Measurements from ENCODE around the gene NRSN1.

The NRSN1 gene, protein sequence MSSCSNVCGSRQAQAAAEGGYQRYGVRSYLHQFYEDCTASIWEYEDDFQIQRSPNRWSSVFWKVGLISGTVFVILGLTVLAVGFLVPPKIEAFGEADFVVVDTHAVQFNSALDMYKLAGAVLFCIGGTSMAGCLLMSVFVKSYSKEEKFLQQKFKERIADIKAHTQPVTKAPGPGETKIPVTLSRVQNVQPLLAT

DNA sequence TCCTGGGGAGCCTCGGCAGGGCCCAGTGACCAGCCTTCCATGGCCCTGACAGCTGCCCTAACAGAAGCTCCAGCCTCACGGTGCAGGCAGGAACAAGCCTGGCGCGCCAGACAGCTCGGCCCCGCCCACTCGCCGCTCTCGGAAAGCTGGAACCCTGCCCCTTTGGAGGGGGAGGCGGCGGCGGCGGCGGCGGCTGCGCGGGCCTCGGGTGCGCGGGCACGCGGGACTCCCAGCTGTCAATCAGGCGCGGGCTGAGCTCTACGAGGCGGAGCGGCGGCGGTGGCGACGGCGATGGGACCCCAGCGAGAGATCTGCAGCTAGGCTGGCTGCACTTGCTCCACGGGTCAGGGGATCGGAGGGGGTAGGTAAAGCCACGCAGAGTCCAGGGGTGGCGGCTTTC is at the start of gene NRSN1:
TSS of gene NRSN1 (plus strand) at position 236 of the 400 bp plus-strand sequence. CDS start 8,113 bp downstream, outside the sequence.
- Histone ChIP-seq H3K27ac (no peak within 1 kb of the TSS), H3K4me3 (no peak within 1 kb of the TSS)

DNA sequence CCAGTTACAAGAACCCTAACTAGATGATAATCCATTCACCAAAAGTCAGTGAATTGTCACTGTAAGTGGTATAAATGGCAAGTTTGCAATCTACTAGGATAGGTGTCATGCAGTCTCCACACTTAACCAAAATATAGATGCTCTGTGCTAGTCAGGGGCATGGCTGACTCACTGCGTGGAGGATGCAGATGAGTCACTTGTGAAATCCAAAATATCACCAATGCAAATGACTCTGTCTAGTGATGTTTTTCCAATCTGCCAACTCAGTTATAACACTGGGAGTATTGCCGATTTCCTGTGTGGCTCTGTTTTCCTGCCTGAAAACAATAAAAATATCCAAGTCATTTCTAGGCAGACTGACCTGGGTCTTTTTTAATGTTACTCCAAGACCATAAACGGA is 47.8 kb upstream of the NRSN1 start:
- H3K4me3 ChIP-seq, result no peak overlapping the region
- no peak overlapping the region for H3K27ac ChIP-seq

DNA sequence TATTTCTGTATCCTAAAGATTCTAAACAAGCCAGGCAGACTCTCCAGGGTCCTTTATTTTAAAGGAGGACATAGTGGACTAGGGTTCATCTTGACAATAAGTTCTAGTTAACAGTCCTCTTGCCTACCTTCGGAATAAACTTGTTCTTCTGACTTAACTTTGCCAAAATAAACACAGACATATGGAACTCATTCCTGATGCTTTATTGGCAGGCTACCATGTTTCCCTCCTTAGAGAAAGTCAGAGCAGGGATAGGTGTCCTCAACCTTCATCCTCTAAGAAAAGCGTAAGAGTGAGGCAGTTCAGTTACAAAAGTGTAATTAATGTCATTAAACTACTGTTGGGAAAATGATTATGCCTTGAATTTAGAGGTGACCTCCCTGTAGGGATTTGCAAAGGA is 46.9 kb upstream of the NRSN1 start:
- Histone ChIP-seq H3K27ac (no peak overlapping the region), H3K4me3 (no peak overlapping the region)

DNA sequence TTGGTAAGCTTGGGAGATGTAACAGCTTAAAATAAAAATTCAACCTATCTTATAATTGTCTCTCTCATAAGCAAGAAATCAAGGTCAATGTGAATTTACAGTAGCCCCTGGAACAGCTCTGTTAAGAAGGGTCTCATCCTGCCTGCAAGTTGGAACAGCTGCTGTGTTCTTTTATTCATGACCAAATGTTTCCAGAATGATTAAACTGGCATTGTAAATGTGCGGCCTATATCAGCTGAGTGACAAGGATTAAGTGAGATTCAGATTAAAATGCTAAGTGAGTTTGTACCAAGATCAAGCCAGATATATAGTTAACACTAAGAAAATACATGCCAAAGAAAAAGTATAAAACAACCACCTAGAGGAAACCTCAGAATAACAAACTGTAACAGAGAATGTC is 45.3 kb upstream of the NRSN1 start:
- Histone ChIP-seq H3K4me3 (no peak overlapping the region), H3K27ac (no peak overlapping the region)

DNA sequence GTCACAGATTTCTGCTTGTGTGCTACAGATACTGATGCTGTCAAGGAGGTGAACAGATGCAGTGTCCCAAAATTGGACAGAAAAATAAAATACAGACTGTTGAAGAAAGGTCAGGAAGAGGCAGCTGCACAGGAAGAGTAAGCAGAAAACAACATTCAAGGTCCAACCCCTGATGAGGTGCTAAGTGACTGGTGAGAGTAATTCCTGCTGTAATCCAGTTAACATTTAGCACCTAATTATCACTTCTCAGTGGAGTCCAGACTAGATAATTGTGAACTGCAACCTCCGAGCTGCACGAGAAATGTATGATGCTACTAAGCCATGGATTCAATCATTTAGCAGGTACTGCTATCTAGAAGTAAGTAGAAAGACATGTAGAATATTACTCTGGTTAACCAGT is 36.3 kb upstream of the NRSN1 start:
- no peak overlapping the region for H3K27ac ChIP-seq
- no peak overlapping the region for H3K4me3 ChIP-seq

DNA sequence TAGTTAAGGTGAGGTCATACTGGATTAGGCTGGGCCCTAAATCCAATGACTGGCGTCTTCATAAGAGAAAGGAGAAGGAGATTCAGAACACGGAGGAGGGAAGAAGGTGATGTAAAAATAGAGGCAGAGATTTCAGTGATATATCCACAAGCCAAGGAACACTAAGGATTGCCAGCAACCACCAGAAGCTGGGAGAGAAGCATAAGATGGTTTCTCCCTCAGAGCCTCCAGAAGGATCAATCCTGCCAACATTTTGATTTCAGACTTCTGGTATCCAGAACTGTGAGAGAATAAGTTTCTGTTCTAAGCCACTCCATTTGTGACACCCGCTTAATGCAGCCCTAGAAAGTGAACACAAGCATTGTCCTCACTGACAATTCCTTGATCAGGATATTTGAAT is 33.6 kb upstream of the NRSN1 start:
- no peak overlapping the region for H3K27ac ChIP-seq
- H3K4me3 ChIP-seq, result no peak overlapping the region

DNA sequence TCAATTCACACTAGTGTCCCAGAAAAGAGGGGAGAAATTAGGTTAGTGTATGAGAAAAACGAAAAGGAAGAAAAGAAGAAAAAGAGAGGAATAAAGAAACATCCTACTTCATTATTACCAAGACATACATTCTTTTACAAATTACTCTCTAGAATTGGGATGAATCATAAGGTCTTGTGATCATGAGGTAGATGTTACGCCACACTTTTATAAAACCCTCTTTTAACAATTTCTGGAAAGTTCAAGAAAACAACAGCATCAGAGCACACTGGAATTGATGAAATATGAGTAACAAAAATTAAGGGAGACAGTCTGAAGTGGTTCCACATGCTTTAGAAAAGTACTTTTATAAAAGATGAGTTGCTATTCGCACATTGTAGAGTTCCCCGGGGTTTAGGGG is 32.6 kb upstream of the NRSN1 start:
- H3K4me3 ChIP-seq, result no peak overlapping the region
- H3K27ac ChIP-seq, result no peak overlapping the region

DNA sequence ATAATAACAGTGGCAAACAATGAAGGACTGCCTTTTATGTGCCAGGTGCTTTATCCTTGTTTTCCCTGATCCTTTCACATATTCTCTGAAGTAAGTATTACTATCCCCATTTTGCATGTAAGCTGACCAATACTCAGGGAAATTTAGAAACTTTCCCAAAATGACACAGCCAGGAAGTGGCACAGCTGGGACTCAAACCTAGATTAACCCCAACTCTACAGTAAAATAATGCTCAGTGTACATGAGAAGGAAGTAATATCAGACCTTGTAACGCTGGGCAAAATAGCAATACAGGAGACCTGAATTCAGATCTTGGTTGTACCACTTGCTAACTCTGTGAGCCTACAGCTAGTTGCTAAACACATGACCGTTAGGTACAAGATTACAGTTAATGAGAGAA is 26.8 kb upstream of the NRSN1 start:
- Histone ChIP-seq H3K4me3 (no peak overlapping the region), H3K27ac (no peak overlapping the region)

DNA sequence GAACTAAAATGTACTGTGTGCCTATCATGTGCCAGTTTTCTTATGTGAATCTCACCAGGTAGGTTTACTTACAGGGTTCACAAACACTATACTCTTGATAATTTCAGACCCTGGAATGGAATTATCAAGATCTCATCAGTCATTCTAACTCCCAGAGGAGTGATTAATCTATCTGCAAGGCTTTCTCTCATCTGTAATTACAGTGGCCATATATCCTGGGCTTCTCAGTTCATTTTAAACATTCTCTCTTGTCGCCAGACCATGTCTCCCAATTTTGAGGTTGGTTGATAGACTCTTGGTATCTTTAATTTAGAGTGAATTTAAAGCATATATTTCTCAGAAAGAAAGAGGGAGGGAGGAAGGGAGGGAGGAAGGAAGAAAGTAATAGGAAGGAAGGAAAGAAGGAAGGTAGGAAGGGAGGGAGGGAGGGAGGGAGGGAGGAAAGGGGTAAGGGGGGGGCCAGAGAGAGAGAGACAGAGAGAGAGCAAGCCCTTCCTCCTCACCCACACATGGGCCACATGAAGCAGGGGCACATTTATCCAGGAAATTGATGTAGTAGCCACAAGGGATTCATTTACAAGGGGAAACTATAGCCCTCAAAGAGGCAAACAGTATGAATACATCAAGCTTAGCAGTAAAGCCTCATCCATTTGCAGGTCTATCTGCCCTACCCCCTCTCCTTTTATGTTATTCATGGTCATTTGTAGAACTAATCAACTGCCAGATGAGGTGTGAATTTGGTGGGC is 25.8 kb upstream of the NRSN1 start:
- Histone ChIP-seq H3K27ac (no peak overlapping the region), H3K4me3 (no peak overlapping the region)

DNA sequence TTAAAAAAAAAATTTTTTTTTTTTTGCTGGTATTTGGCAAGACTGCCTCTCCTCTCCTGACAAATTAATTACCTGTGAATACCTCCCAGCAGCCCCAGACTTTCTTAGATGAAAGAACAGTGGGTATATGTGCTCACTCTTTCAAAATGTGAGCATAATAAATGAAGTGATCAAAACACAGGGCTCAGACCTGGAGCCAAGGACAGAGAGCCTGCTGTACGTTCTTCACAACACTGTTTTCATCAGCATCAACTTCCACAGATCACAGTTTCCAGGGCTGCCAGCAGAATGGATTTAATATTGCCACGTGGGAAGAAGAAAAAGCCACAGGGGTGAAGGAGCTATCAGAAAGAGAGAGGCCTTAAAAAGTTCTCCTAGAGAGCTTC is 25.3 kb upstream of the NRSN1 start:
- Histone ChIP-seq H3K27ac (no peak overlapping the region), H3K4me3 (no peak overlapping the region)

DNA sequence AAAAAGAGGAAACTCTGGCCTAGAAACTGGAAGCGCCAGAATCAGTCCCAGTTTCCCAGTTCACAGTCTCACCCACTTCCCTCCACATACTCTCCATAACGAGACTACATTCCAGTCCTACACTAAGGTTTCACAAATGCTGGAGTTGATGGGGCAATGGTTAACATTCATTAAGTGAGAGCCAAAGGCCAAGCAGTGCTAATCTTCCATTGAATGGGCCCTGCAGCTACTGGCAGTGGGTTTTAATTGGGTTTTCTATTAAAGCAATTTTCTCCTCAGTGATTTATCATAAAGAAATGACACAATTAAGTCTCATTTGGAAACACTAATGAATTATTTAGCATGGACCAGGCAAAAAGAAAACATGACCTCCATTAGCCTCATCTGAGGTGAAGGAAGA is 20.8 kb upstream of the NRSN1 start:
- no peak overlapping the region for H3K27ac ChIP-seq

DNA sequence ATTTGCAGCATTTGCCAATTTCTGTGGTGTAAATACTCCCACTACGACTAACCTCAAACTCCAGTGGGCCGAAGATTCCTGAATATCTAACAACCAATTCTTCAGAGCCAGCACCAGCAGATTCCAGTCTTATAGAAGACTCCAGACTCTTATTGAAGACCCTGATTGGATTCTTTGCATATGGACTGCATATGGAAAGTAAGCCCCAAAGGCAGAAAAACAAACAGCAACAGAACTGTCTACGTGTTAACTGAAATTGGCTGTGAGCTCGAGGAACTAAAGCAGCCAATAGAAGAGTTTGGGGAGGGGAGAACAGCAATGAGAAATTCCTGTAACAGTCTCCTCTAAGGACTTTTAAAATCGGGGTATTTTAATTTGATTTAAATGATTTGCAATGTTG is 19.7 kb upstream of the NRSN1 start:
- Histone ChIP-seq H3K4me3 (no peak overlapping the region), H3K27ac (no peak overlapping the region)

More for the DNA sequence above, 20.8 kb upstream of the NRSN1 start:
- H3K4me3 ChIP-seq, result no peak overlapping the region

DNA sequence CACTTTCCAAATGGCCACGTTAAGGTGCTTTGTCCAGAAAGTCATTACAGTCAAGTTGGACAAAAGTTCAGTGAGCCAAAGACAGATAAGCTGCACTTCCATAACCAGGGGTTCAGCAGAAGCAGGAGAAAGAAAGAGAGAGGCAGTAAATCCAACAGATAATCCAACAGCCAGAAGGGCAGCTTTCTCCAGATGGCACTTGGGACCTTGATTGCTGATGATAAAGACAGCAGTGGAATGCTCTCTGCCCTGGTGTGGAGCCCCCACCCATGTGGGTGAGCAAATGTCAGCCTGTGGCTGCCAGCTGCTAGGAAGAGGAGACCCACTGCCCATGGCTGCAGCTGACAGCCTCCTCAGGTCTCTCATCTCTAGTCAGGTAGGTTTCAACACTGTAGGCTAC is 18.7 kb upstream of the NRSN1 start:
- Histone ChIP-seq H3K4me3 (no peak overlapping the region), H3K27ac (no peak overlapping the region)

DNA sequence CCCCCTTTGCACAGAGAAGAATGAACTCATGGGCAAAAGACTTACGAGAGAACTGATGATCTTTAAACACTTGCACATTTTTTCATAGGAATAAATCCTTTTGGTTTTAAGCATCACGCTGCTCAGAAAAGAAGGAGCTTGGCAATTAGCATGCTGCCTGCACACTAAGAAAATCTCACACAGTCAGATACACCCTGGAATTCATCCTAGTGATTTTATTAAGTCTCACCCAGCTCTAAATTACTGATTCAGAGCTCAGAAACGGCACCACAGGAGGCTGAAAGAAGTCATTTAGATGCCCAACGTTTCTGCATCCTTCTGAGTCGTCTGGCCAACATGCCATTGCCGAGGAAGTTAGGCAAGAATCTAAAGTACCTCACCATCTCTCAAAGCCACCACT is 18.0 kb upstream of the NRSN1 start:
- H3K4me3 ChIP-seq, result no peak overlapping the region
- no peak overlapping the region for H3K27ac ChIP-seq

DNA sequence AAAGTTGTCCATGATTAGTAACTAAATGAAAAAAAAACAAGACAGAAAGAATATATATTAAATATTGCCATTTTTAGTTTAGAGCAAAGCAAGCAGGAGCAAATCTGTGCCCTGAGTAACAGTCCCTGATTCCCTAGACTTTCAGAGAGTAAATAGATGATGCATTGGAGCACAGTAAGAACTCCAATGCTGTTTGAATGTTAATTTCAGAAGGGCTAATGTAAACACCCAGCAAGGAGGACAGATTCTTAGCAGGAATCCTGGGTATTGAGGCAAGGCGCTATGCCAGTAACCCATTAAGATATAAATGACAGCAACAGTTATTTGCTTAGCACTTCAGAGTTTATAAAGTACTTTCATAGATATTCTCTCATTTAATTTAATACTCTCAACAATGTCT is 15.6 kb upstream of the NRSN1 start:
- Histone ChIP-seq H3K27ac (no peak overlapping the region), H3K4me3 (no peak overlapping the region)

DNA sequence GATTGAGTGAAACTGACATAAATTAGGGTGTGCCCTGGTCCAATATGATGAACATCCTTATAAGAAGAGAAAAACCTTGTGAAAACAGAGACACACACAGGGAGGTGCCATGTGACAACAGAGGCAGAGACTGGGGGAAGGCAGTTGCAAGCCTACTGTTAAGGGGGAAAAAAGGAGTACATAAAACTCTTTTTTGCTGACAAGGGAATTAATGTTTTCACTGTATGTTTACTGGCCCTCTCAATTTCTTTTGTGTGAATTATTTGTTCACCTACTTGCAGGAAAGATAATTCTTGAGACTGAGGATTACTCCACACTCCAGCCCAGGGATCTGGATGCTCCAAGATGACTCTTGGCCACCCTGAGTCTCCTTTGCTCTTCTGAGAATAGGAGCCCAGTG is 12.1 kb upstream of the NRSN1 start:
- no peak overlapping the region for H3K4me3 ChIP-seq
- H3K27ac ChIP-seq, result no peak overlapping the region

DNA sequence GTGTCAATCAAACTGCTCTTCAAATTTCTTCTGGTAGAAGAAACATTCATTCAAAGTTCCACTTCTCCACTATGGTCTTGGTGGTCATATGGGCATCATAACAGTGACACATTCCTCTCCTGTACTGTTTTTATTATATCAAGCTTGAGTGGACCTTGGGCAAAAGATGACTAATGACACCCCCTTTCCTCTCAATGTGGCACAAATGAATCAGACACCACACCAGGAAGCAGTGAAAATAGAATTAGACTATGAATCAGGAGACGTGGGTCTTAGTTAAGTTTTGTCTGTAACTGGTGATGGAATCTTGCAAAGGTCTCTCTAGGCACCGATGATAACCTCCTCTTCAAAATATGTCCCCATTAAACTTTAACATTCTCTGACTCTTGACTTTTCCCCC is 9.0 kb upstream of the NRSN1 start:
- no peak overlapping the region for H3K27ac ChIP-seq
- H3K4me3 ChIP-seq, result no peak overlapping the region

DNA sequence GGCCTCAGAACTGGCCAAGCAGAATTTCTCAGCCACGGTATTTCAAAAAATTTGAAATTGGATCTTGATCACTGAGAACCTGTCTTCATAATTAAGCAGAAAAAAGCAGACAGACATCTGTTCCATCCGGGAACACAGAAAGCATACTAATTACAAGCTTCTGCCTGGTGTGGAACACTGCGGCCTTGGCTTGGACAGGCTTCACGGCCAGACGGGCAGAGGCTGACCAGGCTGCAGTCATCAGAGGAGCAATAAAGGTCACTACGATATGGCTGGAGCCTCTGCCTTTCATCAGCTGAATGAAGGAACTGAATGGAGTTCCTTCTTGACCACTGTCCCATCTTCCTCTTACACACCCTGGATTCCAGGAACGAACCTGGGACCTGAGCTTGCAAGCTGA is 3.9 kb upstream of the NRSN1 start:
- H3K27ac ChIP-seq, result no peak overlapping the region
- no peak overlapping the region for H3K4me3 ChIP-seq

DNA sequence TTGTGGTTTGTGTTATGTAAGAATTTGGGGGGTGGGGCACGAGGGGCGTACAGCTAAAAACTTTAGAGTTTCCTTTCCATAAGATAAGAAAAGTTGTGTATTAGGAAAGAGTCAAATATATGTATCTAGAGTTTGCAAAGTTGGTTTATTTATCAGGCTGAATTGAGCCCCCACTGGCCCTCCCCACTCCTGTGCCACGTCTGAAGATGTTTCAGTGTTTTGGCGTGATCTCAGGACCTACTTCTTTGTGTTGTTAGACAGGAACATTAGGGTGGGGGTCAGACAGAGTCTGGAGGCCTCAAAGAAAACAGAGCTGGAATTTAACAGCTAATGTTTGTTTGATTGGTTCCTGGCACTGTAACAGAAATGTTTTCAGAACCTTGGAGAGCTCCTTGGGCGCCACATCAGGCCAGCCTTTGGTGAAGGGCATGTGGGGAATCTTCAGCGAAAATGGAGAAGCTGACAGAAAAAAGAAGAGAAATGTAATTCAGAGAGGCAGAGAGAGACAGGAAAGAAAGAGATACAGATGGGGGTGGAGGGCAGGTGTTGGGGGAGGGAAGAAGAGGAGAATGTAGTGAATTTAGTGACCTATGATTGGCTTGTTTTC is 674 bp downstream of the NRSN1 start:
- Histone ChIP-seq H3K27ac (no peak overlapping the region), H3K4me3 (no peak overlapping the region)

DNA sequence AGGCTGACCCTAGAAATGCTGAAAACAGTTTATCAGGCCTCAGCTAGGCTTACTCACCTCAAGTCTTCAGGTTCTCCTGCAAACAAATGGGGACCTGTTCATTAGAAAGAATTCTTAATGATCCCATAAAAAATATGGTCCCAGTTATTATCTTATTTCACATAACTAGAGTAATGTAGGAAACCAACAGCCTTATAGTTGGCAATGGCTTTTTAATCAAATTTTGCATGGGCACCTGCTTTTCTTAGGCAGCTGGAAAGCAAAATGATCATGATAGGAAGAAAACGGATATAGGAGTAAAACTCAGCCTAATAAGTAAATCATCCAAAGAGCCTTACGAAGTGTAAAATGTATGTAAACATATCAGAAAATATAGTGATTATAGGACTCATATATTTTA is 1.3 kb downstream of the NRSN1 start:
- H3K4me3 ChIP-seq, result no peak overlapping the region
- no peak overlapping the region for H3K27ac ChIP-seq

DNA sequence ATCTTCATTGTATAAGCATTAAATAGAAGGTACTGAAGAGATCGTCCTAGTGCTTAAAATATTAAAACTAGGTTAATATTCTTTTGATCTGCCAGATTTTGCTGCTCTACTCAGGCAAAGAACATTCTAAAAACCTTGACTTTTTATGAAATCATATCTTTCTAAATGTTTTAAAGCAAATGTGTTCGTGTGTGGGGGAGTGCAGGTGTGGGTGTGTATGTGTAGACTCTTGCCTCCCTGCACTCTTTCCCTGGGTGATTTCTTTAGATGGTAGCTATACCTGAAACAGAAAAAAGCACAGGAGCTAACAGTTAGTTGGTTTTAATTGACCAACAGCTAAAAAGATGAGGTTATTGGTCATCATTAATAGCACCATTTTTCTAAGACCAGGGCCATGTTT is 5.7 kb downstream of the NRSN1 start:
- no peak overlapping the region for H3K27ac ChIP-seq
- no peak overlapping the region for H3K4me3 ChIP-seq

DNA sequence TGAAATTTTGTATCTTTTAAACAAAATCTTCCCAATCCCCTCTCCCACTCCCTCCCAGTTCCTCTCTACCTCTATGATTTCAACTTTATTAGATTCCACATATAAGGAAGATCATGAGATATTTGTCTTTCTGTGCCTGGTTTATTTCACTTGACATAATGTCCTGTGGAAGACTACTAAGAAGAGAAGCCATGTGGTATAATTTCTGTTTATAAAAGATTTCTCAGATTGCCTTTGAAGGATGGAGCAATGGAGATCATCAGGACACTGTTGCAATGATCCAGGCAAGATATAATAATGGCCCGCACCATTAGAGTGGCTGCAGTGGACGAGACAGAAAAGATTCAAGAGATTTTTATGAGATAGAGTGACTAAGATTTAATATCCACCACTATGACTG is 13.1 kb downstream of the NRSN1 start:
- no peak overlapping the region for H3K4me3 ChIP-seq
- H3K27ac ChIP-seq, result no peak overlapping the region

All from skin epidermis (tissue), 12 donors.